HG02763 (cell line): ENCODE data around the gene MINAR1.
"Not testable (repeated sequence)": the region's sequence is repeated elsewhere in the genome, so short reads cannot be mapped to it uniquely, and the experiment has no call there.

ENCODE experiments used
- ATAC-seq: cut with Tn5 transposase; IDR thresholded peaks from one replicate; pipeline ENCODE4 v1.9.1; 2021; ENCODE audit warnings: mild to moderate bottlenecking, moderate library complexity; ENCODE audit not compliant: unreplicated experiment

MINAR1 gene

GRCh38 chr15:79431636-79432344 lies at the start of gene MINAR1:
TSS of gene MINAR1 (plus strand) at chr15:79432336. CDS start at chr15:79456148, 23,812 bp downstream.
- no peak for ATAC-seq

GRCh38 chr15:79394231-79394630 lies 37.9 kb upstream of the MINAR1 start:
- ATAC-seq, result no peak

GRCh38 chr15:79396850-79397249 lies 35.3 kb upstream of the MINAR1 start:
- ATAC-seq, result no peak

- ATAC-seq, result no peak
Measured at GRCh38 chr15:79397269-79397910, 34.7 kb upstream of the MINAR1 start.

GRCh38 chr15:79399606-79400005 lies 32.5 kb upstream of the MINAR1 start:
- no peak for ATAC-seq

- ATAC-seq, result no peak
Measured at GRCh38 chr15:79400650-79401049, 31.5 kb upstream of the MINAR1 start.

- no peak for ATAC-seq
Measured at GRCh38 chr15:79401301-79401700, 30.8 kb upstream of the MINAR1 start.

GRCh38 chr15:79402136-79402535 lies 30.0 kb upstream of the MINAR1 start:
- ATAC-seq, result no peak

- no peak for ATAC-seq
Measured at GRCh38 chr15:79403501-79403900, 28.6 kb upstream of the MINAR1 start.

GRCh38 chr15:79406210-79406609 lies 25.9 kb upstream of the MINAR1 start:
- no peak for ATAC-seq

- ATAC-seq, result no peak
Measured at GRCh38 chr15:79408041-79408440, 24.1 kb upstream of the MINAR1 start.

- ATAC-seq, result no peak
Measured at GRCh38 chr15:79410237-79410636, 21.9 kb upstream of the MINAR1 start.

GRCh38 chr15:79412010-79412409 lies 20.1 kb upstream of the MINAR1 start:
- no peak for ATAC-seq

- ATAC-seq, result no peak
Measured at GRCh38 chr15:79412429-79412828, 19.7 kb upstream of the MINAR1 start.

GRCh38 chr15:79416876-79417275 lies 15.3 kb upstream of the MINAR1 start:
- ATAC-seq, result no peak

- no peak for ATAC-seq
Measured at GRCh38 chr15:79418693-79419279, 13.3 kb upstream of the MINAR1 start.

- no peak for ATAC-seq
Measured at GRCh38 chr15:79425591-79426295, 6.4 kb upstream of the MINAR1 start.

GRCh38 chr15:79426899-79427298 lies 5.2 kb upstream of the MINAR1 start:
- not testable (repeated sequence) for ATAC-seq

GRCh38 chr15:79427781-79428598 lies 4.1 kb upstream of the MINAR1 start:
- ATAC-seq, result no peak

- ATAC-seq, result no peak
Measured at GRCh38 chr15:79430901-79431635, 1.1 kb upstream of the MINAR1 start.
